Stimulated activated naive CD8-positive, alpha-beta T cell treated with anti-CD3 and anti-CD28 coated beads, Interleukin-15, Interleukin-2, amounts not matched to agents 100 U/mL and 50 U/mL, for 24 hours (primary cell): ENCODE measurements around the gene RPL27A.
"Not testable (repeated sequence)": the region's sequence is repeated elsewhere in the genome, so short reads cannot be mapped to it uniquely, and the experiment has no call there.

Experiments
- ATAC-seq: fragments of 150-1000 bp; cut with Tn5 transposase; one replicate; pipeline ENCODE4 v1.10.0; 2021
- DNase-seq: peaks from one replicate; pipeline ENCODE4 v3.0.0; 2021

The RPL27A gene

GRCh38 chr11:8682303-8683114, at the start of gene RPL27A, which contains the start of gene TRIM66:
Gene RPL27A (plus strand): TSS chr11:8682792. CDS start chr11:8682814, 22 bp downstream.
Gene TRIM66 (minus strand): TSS chr11:8682665. CDS start chr11:8672274, 10,391 bp downstream.
- ATAC-seq (peak; percentile 96), DNase-seq (peak; percentile 99)

- DNase-seq (no peak), ATAC-seq (no peak)
These were observed 48.1 kb upstream of the RPL27A start for GRCh38 chr11:8634498-8634897.

GRCh38 chr11:8636127-8636526, 46.5 kb upstream of the RPL27A start:
- no peak for DNase-seq
- no peak for ATAC-seq

GRCh38 chr11:8638300-8638699, 44.3 kb upstream of the RPL27A start:
- DNase-seq (no peak), ATAC-seq (no peak)

GRCh38 chr11:8639655-8640054, 42.9 kb upstream of the RPL27A start:
- ATAC-seq (no peak), DNase-seq (no peak)

- ATAC-seq (no peak), DNase-seq (no peak)
These were observed 42.2 kb upstream of the RPL27A start for GRCh38 chr11:8640267-8640906.

GRCh38 chr11:8641332-8641731, 41.3 kb upstream of the RPL27A start:
- peak; percentile 9 for ATAC-seq
- DNase-seq: no peak

GRCh38 chr11:8642196-8642841, 40.3 kb upstream of the RPL27A start:
- no peak for DNase-seq
- ATAC-seq: no peak

GRCh38 chr11:8646873-8647272, 35.7 kb upstream of the RPL27A start:
- DNase-seq (no peak), ATAC-seq (no peak)

GRCh38 chr11:8649361-8649760, 33.2 kb upstream of the RPL27A start:
- DNase-seq (no peak), ATAC-seq (no peak)

GRCh38 chr11:8650401-8650990, 32.1 kb upstream of the RPL27A start:
- ATAC-seq: no peak
- DNase-seq: no peak

- ATAC-seq (no peak), DNase-seq (no peak)
These were observed 30.5 kb upstream of the RPL27A start for GRCh38 chr11:8652140-8652539.

GRCh38 chr11:8654503-8654902, 28.1 kb upstream of the RPL27A start:
- no peak for DNase-seq
- no peak for ATAC-seq

GRCh38 chr11:8656291-8656690, 26.3 kb upstream of the RPL27A start:
- no peak for DNase-seq
- ATAC-seq: no peak

- ATAC-seq (no peak), DNase-seq (no peak)
These were observed 24.1 kb upstream of the RPL27A start for GRCh38 chr11:8658321-8659057.

GRCh38 chr11:8661001-8661795, 21.4 kb upstream of the RPL27A start:
- ATAC-seq: no peak
- DNase-seq: no peak

GRCh38 chr11:8665222-8665621, 17.4 kb upstream of the RPL27A start:
- ATAC-seq (no peak), DNase-seq (no peak)

- ATAC-seq, DNase-seq: not testable (repeated sequence)
These were observed 12.5 kb upstream of the RPL27A start for GRCh38 chr11:8670081-8670480.

GRCh38 chr11:8671193-8671612, 11.4 kb upstream of the RPL27A start:
- no peak for DNase-seq
- ATAC-seq: no peak

GRCh38 chr11:8671651-8672062, 10.9 kb upstream of the RPL27A start:
- no peak for ATAC-seq
- no peak for DNase-seq

- DNase-seq (no peak), ATAC-seq (no peak)
These were observed 10.2 kb upstream of the RPL27A start for GRCh38 chr11:8672346-8672745.
